Heart left ventricle (tissue), 16 donors: ENCODE results near the gene AFAP1. TPM values are rescaled to one million over a fixed set of nuclear protein-coding genes. Genes with fewer than 3 reads are reported as not detected.

Source experiments
- ATAC-seq, 4 donors: fragments of 200-7000 bp; cut with Tn5 transposase; one replicate each; pipeline ENCODE4 v1.9.1; 2020 to 2022; ENCODE audit warnings: moderate library complexity in 4 of 4, mild to moderate bottlenecking in 3 of 4, moderate number of reproducible peaks in 1 of 4
- DNase-seq, 5 donors: peaks; one replicate each; pipeline ENCODE4 v3.0.0-alpha.2; 2020
- H3K27ac ChIP-seq, 12 donors: fragments of 200-600 bp; sonication (generic) in 4 of 12; one replicate each; pipeline versions ENCODE4 v1.5.0 to v1.8.0; 2016 to 2022; ENCODE audit warnings: mild to moderate bottlenecking in 2 of 12
- H3K27me3 ChIP-seq, 9 donors: fragments of 200-600 bp; sonication (generic) in 2 of 9; one replicate each; pipeline versions ENCODE4 v1.5.1 to v1.8.0; 2016 to 2022; ENCODE audit warnings: mild to moderate bottlenecking in 3 of 9
- H3K36me3 ChIP-seq, 9 donors: fragments of 200-600 bp; sonication (generic) in 2 of 9; one replicate each; pipeline versions ENCODE4 v1.5.0 to v1.8.0; 2018 to 2022; ENCODE audit warnings: mild to moderate bottlenecking in 2 of 9
- H3K4me1 ChIP-seq, 12 donors: fragments of 200-600 bp; sonication (generic) in 4 of 12; one replicate each; pipeline versions ENCODE4 v1.5.0 to v1.8.0; 2016 to 2022; ENCODE audit warnings: mild to moderate bottlenecking in 3 of 12
- H3K4me3 ChIP-seq, 12 donors: fragments of 200-600 bp; sonication (generic) in 4 of 12; one replicate each; pipeline versions ENCODE4 v1.5.0 to v1.8.0; 2017 to 2022; ENCODE audit warnings: mild to moderate bottlenecking in 9 of 12, moderate library complexity in 4 of 12
- H3K9me3 ChIP-seq, 12 donors: fragments of 200-600 bp; sonication (generic) in 4 of 12; one replicate each; pipeline versions ENCODE4 v1.5.0 to v1.8.0; 2016 to 2022; ENCODE audit warnings: mild to moderate bottlenecking in 1 of 12
- POLR2A ChIP-seq, 2 donors: fragments of 450-650 bp; IDR thresholded peaks; one replicate each; pipeline ENCODE4 v1.6.1; 2017; ENCODE audit warnings: antibody characterized with exemption in 2 of 2, mild to moderate bottlenecking in 2 of 2, moderate library complexity in 2 of 2
- WGBS, 4 donors: extraction: QIAGEN DNeasy Blood & Tissue Kit in 2 of 4; methylation state at CpG; one replicate each; pipeline versions ENCODE4 v1.1.5 to v1.1.7; 2013 to 2018; 5-methylcytosine and 5-hydroxymethylcytosine counted together
- intact Hi-C, 10 donors: fragments of 100-400 bp; cut with DNase I; formaldehyde crosslinking; loops; one replicate each; pipeline versions ENCODE4 v1.11.1 to v1.14.2; 2022
- polyA plus RNA-seq, 2 donors: library from polyadenylated mRNA; stranded (reverse); fragments of 200-250 nt; gene quantifications; one replicate each; pipeline ENCODE4 v1.2.3, GENCODE V29; 2013
- total RNA-seq, 9 donors: library from RNA; depleted of rRNA in 2 of 9; stranded (reverse); fragments of >200 nt in 2 of 9; fragmentation: NEBNext Ultra II Directional in 3 of 9; extraction: Animal tissue kit (Norgen Biotek cat#: 25700) in 3 of 9; gene quantifications; one replicate each; pipeline versions ENCODE4 v1.1.0 to v1.2.4, GENCODE V29; 2016 to 2023
- TF ChIP-seq, protein P1 (sequence below), 12 donors: fragments of 200-600 bp; sonication (generic) in 4 of 12; IDR thresholded peaks; one replicate each; pipeline versions ENCODE4 v1.5.0 to v1.8.0; 2018 to 2022; ENCODE audit warnings: antibody characterized with exemption in 12 of 12, mild to moderate bottlenecking in 5 of 12
- donor health status: ischemic (EF 13 %, LVEDD 7.1; RV severe dilation, severe dysfunction).
- donor health status: healthy with polysubstance abuse.
- donor health status: DM: no; HTN: yes; CAD: no.
- donor health status: DM: no; HTN: no; CAD: no.
- donor health status: ischemic (EF 25% LVEDD 6.9; RV normal size, moderate dysfunction).
- donor health status: ischemic (EF 25% LVEDD 5.7; RV mildly dilated, moderate dysfunction).
- donor health status: healthy.
- donor health status: DM: yes; HTN: yes; CAD: no.
- donor health status: ischemic (EF 35%, LVEDD 5.7; RV mildly dilated, moderate dysfunction).
- donor health status: nonischemic (EF 11% LVEDD 7.7; RV severe dilation, severe dysfunction).
- donor health status: DM: yes; HTN: yes; CAD: no.
- donor health status: PGD.
- donor health status: ischemic (EF 29% LVEDD 5.4; RV normal size, mild dysfunction).
- donor health status: nonischemic (EF 23%, LVEDD 6.1; RV moderate dilation, normal function).

The AFAP1 gene
- total and polyA plus RNA-seq, 11 donors = 2.0 to 18.0 (median 7.0) TPM

DNA sequence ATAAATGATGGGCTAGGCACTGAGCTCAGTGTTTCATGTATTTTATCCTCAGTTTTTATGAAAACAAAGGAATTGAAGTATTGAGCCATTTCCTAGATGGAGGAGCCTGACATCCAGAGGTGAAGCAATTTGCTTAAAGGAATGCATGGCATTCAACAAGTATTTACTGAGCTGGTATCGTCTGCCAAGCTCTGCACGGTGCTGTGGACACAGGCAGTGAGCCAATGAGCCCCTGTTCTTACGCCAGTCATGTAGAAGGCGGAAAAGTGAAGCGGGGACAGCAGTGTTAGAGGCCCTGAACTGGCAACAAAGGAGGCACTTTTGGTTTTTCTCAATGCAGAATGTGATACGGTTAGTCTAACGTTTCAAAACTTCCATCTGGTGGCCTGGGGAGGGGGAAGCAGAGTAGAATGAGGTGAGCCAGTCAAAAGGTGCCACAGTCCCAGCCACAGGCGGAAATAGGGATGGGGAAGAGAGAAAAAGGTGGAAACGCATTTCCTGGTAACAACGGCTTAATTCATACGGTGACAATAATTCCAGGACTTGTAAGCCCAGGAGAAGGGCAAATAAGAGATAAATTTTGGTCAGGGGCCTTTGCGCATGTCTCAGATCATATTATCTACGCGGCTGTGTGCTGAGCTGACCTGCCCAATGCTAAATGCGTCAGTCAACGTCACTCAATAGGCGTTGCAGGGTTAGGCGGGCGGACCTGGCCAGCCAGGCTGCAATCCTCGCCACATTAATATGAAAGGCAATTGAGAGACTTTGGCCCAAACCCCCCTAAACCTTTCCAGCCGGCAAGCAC lies 133.9 kb downstream of the AFAP1 start:
- Histone ChIP-seq H3K4me1 (peaks cover 0 to 67% (median 40%) of the 10 kb centered on the region in 12 donors), H3K27me3 (no peaks in the 10 kb centered on the region), H3K4me3 (no peak overlapping the region), H3K36me3 (peaks cover 0 to 19% (median 3%) of the 10 kb centered on the region in 9 donors), H3K27ac (peak overlapping the region; percentile 35 to 92 (median 85)), H3K9me3 (no peaks in the 10 kb centered on the region)
- TF ChIP-seq, protein P1, sequence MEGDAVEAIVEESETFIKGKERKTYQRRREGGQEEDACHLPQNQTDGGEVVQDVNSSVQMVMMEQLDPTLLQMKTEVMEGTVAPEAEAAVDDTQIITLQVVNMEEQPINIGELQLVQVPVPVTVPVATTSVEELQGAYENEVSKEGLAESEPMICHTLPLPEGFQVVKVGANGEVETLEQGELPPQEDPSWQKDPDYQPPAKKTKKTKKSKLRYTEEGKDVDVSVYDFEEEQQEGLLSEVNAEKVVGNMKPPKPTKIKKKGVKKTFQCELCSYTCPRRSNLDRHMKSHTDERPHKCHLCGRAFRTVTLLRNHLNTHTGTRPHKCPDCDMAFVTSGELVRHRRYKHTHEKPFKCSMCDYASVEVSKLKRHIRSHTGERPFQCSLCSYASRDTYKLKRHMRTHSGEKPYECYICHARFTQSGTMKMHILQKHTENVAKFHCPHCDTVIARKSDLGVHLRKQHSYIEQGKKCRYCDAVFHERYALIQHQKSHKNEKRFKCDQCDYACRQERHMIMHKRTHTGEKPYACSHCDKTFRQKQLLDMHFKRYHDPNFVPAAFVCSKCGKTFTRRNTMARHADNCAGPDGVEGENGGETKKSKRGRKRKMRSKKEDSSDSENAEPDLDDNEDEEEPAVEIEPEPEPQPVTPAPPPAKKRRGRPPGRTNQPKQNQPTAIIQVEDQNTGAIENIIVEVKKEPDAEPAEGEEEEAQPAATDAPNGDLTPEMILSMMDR (IDR thresholded peaks at IDR 0.05) = no peak
- no peak for TF ChIP-seq POLR2A (IDR thresholded peaks at IDR 0.05)
- intact Hi-C loops = loop anchor here in 7 of 10 donors (1.0 to 10.0 kb wide), 9 partner anchors 25 to 389 kb away; partner anchors contain the start of genes AFAP1 (in 1 of the 7) and SH3TC1 (in 1 of the 7)
- 45 to 55% (median 48%) methylated on average over 19 to 21 of the region's 21 CpGs for WGBS, 4 donors
- DNase-seq (peak in 4 of 5 donors; percentile 67 to 79 (median 72)), ATAC-seq (peak; percentile 49 to 80 (median 75))

DNA sequence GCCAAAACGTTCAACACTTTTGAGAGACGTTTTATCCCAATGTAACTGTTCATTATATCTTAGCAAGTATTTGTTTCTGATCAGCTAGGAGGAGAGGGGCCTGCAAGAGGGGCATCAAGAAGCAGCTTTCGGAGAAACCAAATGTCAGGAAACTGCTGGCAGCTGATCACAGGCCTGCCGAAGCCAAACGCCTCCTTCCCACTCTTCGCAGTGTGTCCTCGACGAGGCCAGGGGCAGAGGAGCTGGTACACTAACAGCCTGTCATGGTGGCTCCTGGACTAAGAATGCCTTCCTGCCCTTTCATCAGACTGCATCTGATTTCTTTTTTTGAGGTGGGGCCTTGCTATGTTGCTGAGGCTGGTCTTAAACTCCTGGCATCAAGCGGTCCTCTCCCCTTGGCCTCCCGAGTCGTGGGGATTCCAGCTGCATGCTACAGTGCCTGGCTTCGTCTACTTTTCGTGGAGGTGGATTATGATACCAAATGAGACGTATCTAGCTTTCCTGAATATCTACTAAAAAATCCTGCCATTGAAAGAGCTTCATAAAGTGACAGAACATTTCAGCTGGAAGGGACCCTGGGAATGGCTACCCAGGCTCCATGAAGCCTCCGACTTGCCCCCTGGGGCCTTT lies 134.8 kb downstream of the AFAP1 start:
- peaks cover 0 to 28% (median 11%) of the 10 kb centered on the region in 9 donors for H3K36me3 ChIP-seq
- 85 to 92% (median 90%) methylated on average over 15 of the region's 15 CpGs for WGBS, 4 donors
- no peak overlapping the region for H3K4me3 ChIP-seq
- H3K9me3 ChIP-seq = no peaks in the 10 kb centered on the region
- no peak for TF ChIP-seq POLR2A (IDR thresholded peaks at IDR 0.05)
- TF ChIP-seq, protein P1 (IDR thresholded peaks at IDR 0.05) = no peak
- no peaks in the 10 kb centered on the region for H3K27me3 ChIP-seq
- H3K4me1 ChIP-seq = peaks cover 0 to 61% (median 39%) of the 10 kb centered on the region in 12 donors
- DNase-seq = no peak
- H3K27ac ChIP-seq = peak overlapping the region in 8 of 12 donors; percentile 61 to 92 (median 86)
- no peak for ATAC-seq
- intact Hi-C loops = loop anchor here in 8 of 10 donors (1.0 to 10.0 kb wide), 8 partner anchors 37 to 390 kb away; partner anchors contain the start of genes AFAP1 (in 2 of the 8) and SH3TC1 (in 1 of the 8)

DNA sequence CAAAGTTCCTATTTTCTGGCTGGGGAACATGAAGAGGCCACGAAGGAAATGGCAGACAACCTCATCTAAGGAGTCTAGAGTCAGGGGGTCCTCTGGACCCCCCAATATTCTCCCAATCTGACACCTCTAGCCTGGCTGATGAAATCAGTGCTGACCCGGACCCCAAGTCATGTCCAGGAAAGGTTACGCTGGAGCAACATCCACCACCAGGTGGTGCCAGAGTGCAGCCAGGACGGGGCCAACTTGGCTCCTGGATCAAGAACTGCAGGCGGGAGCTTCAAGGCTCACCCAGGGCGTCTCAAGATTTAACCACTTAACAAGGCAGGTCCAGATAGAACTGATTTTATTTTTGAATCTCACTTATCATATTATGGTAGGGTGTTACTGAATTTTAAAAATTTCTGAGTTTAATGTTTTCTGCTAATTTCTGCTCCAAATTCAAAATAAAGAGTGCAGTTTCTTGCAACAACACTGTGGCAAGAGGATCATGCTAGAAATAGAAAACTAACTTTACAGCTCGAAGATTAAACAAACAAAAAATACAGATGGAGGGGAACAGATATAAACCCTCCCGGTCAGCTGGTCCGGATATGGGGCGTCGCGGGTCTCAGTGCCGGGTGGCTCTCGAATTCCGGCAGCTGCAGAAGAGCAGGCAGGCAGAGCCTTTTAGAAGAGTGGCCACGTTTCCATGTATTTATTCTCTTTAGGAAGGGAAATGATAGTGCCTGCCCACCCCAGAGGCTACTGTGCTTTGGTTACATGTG lies 135.5 kb downstream of the AFAP1 start:
- TF ChIP-seq POLR2A (IDR thresholded peaks at IDR 0.05) = no peak
- TF ChIP-seq, protein P1 (IDR thresholded peaks at IDR 0.05) = peak; percentile 87 to 96 (median 91)
- peak overlapping the region in 6 of 12 donors; percentile 27 to 92 (median 86) for H3K27ac ChIP-seq
- ATAC-seq (peak in 3 of 4 donors; percentile 25 to 45 (median 27)), DNase-seq (peak; percentile 77 to 90 (median 83))
- intact Hi-C loops = loop anchor here (1.0 to 10.0 kb wide), 12 partner anchors 33 to 611 kb away; partner anchors contain the start of genes AFAP1 (in 1 of the 10), SH3TC1 (in 1 of the 10) and SORCS2 (in 1 of the 10)
- no peaks in the 10 kb centered on the region for H3K27me3 ChIP-seq
- peaks cover 0 to 60% (median 39%) of the 10 kb centered on the region in 12 donors for H3K4me1 ChIP-seq
- 41 to 52% (median 49%) methylated on average over 15 to 16 of the region's 16 CpGs for WGBS, 4 donors
- H3K4me3 ChIP-seq = no peak overlapping the region
- peaks cover 0 to 28% (median 16%) of the 10 kb centered on the region in 9 donors for H3K36me3 ChIP-seq
- no peaks in the 10 kb centered on the region for H3K9me3 ChIP-seq
